ENCODE data around the gene RAPGEF4. TPM values are rescaled to one million over a fixed set of nuclear protein-coding genes. Genes with fewer than 3 reads are reported as not detected.

The RAPGEF4 gene
- total and polyA plus RNA-seq, 7 donors: 0.23 to 7.6 (median 4.2) TPM

GRCh38 chr2:172928756-172929155 lies 193.1 kb downstream of the RAPGEF4 start:
- TF ChIP-seq POLR2A (IDR thresholded peaks at IDR 0.05) (no peak), POLR2AphosphoS5 (IDR thresholded peaks at IDR 0.05) (peak in 1 of 4 donors; percentile 13)
- H3K36me3 ChIP-seq: no peaks in the 10 kb centered on the region
- peak overlapping the region; percentile 38 to 72 (median 51) for H3K27ac ChIP-seq
- DNase-seq: no peak
- intact Hi-C loops (cut with DNase I): no loop called here
- peaks cover 0 to 45% (median 27%) of the 10 kb centered on the region in 4 donors for H3K4me1 ChIP-seq
- peak overlapping the region in 1 of 4 donors; percentile 3 for H3K4me3 ChIP-seq
- H3K9me3 ChIP-seq: no peaks in the 10 kb centered on the region
- H3K27me3 ChIP-seq: no peaks in the 10 kb centered on the region
- WGBS, 2 donors: 57 to 78% methylated on average over 2 of the region's 2 CpGs

- Histone ChIP-seq H3K9me3 (no peaks in the 10 kb centered on the region), H3K27me3 (no peaks in the 10 kb centered on the region), H3K4me1 (peaks cover 0 to 45% (median 27%) of the 10 kb centered on the region in 4 donors), H3K36me3 (no peaks in the 10 kb centered on the region), H3K4me3 (no peak overlapping the region), H3K27ac (peak overlapping the region in 2 of 4 donors; percentile 48 to 72)
- 83 to 92% methylated on average over 2 of the region's 2 CpGs for WGBS, 2 donors
- intact Hi-C loops (cut with DNase I): loop anchor here (5.0 kb wide), 1 partner anchor 283 kb away; no protein-coding TSS in a partner anchor
- DNase-seq: no peak
- TF ChIP-seq, protein P1, sequence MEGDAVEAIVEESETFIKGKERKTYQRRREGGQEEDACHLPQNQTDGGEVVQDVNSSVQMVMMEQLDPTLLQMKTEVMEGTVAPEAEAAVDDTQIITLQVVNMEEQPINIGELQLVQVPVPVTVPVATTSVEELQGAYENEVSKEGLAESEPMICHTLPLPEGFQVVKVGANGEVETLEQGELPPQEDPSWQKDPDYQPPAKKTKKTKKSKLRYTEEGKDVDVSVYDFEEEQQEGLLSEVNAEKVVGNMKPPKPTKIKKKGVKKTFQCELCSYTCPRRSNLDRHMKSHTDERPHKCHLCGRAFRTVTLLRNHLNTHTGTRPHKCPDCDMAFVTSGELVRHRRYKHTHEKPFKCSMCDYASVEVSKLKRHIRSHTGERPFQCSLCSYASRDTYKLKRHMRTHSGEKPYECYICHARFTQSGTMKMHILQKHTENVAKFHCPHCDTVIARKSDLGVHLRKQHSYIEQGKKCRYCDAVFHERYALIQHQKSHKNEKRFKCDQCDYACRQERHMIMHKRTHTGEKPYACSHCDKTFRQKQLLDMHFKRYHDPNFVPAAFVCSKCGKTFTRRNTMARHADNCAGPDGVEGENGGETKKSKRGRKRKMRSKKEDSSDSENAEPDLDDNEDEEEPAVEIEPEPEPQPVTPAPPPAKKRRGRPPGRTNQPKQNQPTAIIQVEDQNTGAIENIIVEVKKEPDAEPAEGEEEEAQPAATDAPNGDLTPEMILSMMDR (IDR thresholded peaks at IDR 0.05): no peak
- no peak for TF ChIP-seq EP300 (IDR thresholded peaks at IDR 0.05)
- TF ChIP-seq POLR2AphosphoS5 (IDR thresholded peaks at IDR 0.05): no peak
- TF ChIP-seq POLR2A (IDR thresholded peaks at IDR 0.05): no peak
Observed at GRCh38 chr2:172929644-172930043, 194.0 kb downstream of the RAPGEF4 start.

- DNase-seq: no peak
- Histone ChIP-seq H3K4me1 (peaks cover 0 to 45% (median 27%) of the 10 kb centered on the region in 4 donors), H3K36me3 (no peaks in the 10 kb centered on the region), H3K27ac (peak overlapping the region; percentile 48 to 72 (median 54)), H3K4me3 (no peak overlapping the region), H3K9me3 (no peaks in the 10 kb centered on the region), H3K27me3 (no peaks in the 10 kb centered on the region)
- intact Hi-C loops (cut with DNase I): loop anchor here (5.0 kb wide), 1 partner anchor 281 kb away; no protein-coding TSS in a partner anchor
- no peak for TF ChIP-seq POLR2AphosphoS5 (IDR thresholded peaks at IDR 0.05)
- no peak for TF ChIP-seq EP300 (IDR thresholded peaks at IDR 0.05)
- TF ChIP-seq POLR2A (IDR thresholded peaks at IDR 0.05): no peak
- TF ChIP-seq, protein P1 (IDR thresholded peaks at IDR 0.05): no peak
- 21 to 30% methylated on average over 7 of the region's 7 CpGs for WGBS, 2 donors
Observed at GRCh38 chr2:172930871-172931255, 195.2 kb downstream of the RAPGEF4 start.

GRCh38 chr2:172931256-172931894 lies 195.7 kb downstream of the RAPGEF4 start:
- Histone ChIP-seq H3K4me1 (peaks cover 0 to 45% (median 27%) of the 10 kb centered on the region in 4 donors), H3K27me3 (no peaks in the 10 kb centered on the region), H3K9me3 (no peaks in the 10 kb centered on the region), H3K27ac (peak overlapping the region; percentile 48 to 72 (median 54)), H3K36me3 (no peaks in the 10 kb centered on the region), H3K4me3 (peak overlapping the region in 3 of 4 donors; percentile 24 to 32 (median 28))
- DNase-seq: no peak
- intact Hi-C loops (cut with DNase I): loop anchor here (5.0 kb wide), 1 partner anchor 281 kb away; no protein-coding TSS in a partner anchor
- TF ChIP-seq EP300 (IDR thresholded peaks at IDR 0.05) (peak in 1 of 4 donors; percentile 18), POLR2A (IDR thresholded peaks at IDR 0.05) (no peak), POLR2AphosphoS5 (IDR thresholded peaks at IDR 0.05) (peak in 2 of 4 donors; percentile 25 to 43)
- WGBS, 2 donors: 30% methylated on average over 7 of the region's 7 CpGs

GRCh38 chr2:172931918-172932520 lies 196.4 kb downstream of the RAPGEF4 start:
- Histone ChIP-seq H3K9me3 (no peaks in the 10 kb centered on the region), H3K27me3 (no peaks in the 10 kb centered on the region), H3K36me3 (no peaks in the 10 kb centered on the region), H3K4me3 (peak overlapping the region in 3 of 4 donors; percentile 24 to 32 (median 28)), H3K4me1 (peaks cover 0 to 45% (median 27%) of the 10 kb centered on the region in 4 donors), H3K27ac (peak overlapping the region; percentile 48 to 72 (median 54))
- intact Hi-C loops (cut with DNase I): loop anchor here (1.0 to 5.0 kb wide), 3 partner anchors 68 to 280 kb away; no protein-coding TSS in a partner anchor
- peak; percentile 73 for DNase-seq
- TF ChIP-seq, protein P1 (IDR thresholded peaks at IDR 0.05): peak; percentile 19 to 72 (median 54)
- no peak for TF ChIP-seq POLR2A (IDR thresholded peaks at IDR 0.05)
- WGBS, 2 donors: 0 to 3% methylated on average over 8 of the region's 8 CpGs

Data from sigmoid colon (tissue), 7 donors.